ENCODE data around the gene UTP14A. TPM values are rescaled to one million over a fixed set of nuclear protein-coding genes. Genes with fewer than 3 reads are reported as not detected.

The UTP14A gene
- total and polyA plus RNA-seq, 2 experiments from 2014 or later = 8.7 to 11.4 TPM

GRCh38 chrX:129938081-129938480 is 32.1 kb downstream of the UTP14A start:
- Histone ChIP-seq H4K20me1 (ENCODE audit: insufficient read depth, poor library complexity, severe bottlenecking) (no peaks in the 10 kb centered on the region), H3K9me2 (replicated peaks; ENCODE audit: insufficient read depth) (no peaks in the 10 kb centered on the region), H3K4me1 (ENCODE audit: insufficient read depth) (no peaks in the 10 kb centered on the region), H3K4me2 (no peak overlapping the region), H3K9me3 (ENCODE audit: low read depth) (no peaks in the 10 kb centered on the region), H3K4me3 (no peak overlapping the region), H2AFZ (no peak overlapping the region), H3K27ac (no peak overlapping the region), H3K27me3 (peaks cover 10% of the 10 kb centered on the region), H3K79me2 (no peaks in the 10 kb centered on the region), H3K36me3 (replicated peaks; ENCODE audit: insufficient read depth, low read depth) (no peaks in the 10 kb centered on the region)
- TF ChIP-seq, protein P1, sequence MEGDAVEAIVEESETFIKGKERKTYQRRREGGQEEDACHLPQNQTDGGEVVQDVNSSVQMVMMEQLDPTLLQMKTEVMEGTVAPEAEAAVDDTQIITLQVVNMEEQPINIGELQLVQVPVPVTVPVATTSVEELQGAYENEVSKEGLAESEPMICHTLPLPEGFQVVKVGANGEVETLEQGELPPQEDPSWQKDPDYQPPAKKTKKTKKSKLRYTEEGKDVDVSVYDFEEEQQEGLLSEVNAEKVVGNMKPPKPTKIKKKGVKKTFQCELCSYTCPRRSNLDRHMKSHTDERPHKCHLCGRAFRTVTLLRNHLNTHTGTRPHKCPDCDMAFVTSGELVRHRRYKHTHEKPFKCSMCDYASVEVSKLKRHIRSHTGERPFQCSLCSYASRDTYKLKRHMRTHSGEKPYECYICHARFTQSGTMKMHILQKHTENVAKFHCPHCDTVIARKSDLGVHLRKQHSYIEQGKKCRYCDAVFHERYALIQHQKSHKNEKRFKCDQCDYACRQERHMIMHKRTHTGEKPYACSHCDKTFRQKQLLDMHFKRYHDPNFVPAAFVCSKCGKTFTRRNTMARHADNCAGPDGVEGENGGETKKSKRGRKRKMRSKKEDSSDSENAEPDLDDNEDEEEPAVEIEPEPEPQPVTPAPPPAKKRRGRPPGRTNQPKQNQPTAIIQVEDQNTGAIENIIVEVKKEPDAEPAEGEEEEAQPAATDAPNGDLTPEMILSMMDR (IDR thresholded peaks at IDR 0.05; ENCODE audit: poor library complexity) = no peak
- TF ChIP-seq EZH2phosphoT487 (IDR thresholded peaks at IDR 0.05; ENCODE audit: low read depth, severe bottlenecking, unreplicated experiment) = no peak
- TF ChIP-seq EZH2 (IDR thresholded peaks at IDR 0.05; ENCODE audit: borderline replicate concordance) = no peak
- WGBS (ENCODE audit: low lambda C conversion rate, missing lambda C conversion rate) = 48% methylated on average over 4 of the region's 4 CpGs
- DNase-seq (ENCODE audit: low spot score) = no peak

GRCh38 chrX:129939986-129940385 is 34.0 kb downstream of the UTP14A start:
- no peaks in the 10 kb centered on the region for H3K9me3 ChIP-seq (ENCODE audit: low read depth)
- 58% methylated on average over 8 of the region's 8 CpGs for WGBS (ENCODE audit: low lambda C conversion rate, missing lambda C conversion rate)
- no peak overlapping the region for H3K27ac ChIP-seq
- H2AFZ ChIP-seq = no peak overlapping the region
- H3K4me1 ChIP-seq (ENCODE audit: insufficient read depth) = no peaks in the 10 kb centered on the region
- DNase-seq (ENCODE audit: low spot score) = no peak
- no peaks in the 10 kb centered on the region for H3K9me2 ChIP-seq (replicated peaks; ENCODE audit: insufficient read depth)
- H3K27me3 ChIP-seq = peaks cover 6% of the 10 kb centered on the region
- H4K20me1 ChIP-seq (ENCODE audit: insufficient read depth, poor library complexity, severe bottlenecking) = no peaks in the 10 kb centered on the region
- H3K4me3 ChIP-seq = no peak overlapping the region
- no peaks in the 10 kb centered on the region for H3K79me2 ChIP-seq
- no peak overlapping the region for H3K4me2 ChIP-seq
- H3K36me3 ChIP-seq (replicated peaks; ENCODE audit: insufficient read depth, low read depth) = no peaks in the 10 kb centered on the region
- TF ChIP-seq, protein P1 (IDR thresholded peaks at IDR 0.05; ENCODE audit: poor library complexity) = no peak
- no peak for TF ChIP-seq EZH2 (IDR thresholded peaks at IDR 0.05; ENCODE audit: borderline replicate concordance)
- TF ChIP-seq EZH2phosphoT487 (IDR thresholded peaks at IDR 0.05; ENCODE audit: low read depth, severe bottlenecking, unreplicated experiment) = no peak

- WGBS (ENCODE audit: low lambda C conversion rate, missing lambda C conversion rate) = 76% methylated on average over 2 of the region's 2 CpGs
These were observed 34.8 kb downstream of the UTP14A start for GRCh38 chrX:129940721-129941120.

More at GRCh38 chrX:129940721-129941120, 34.8 kb downstream of the UTP14A start:
- no peak overlapping the region for H3K27ac ChIP-seq
- TF ChIP-seq, protein P1 (IDR thresholded peaks at IDR 0.05; ENCODE audit: poor library complexity) = no peak
- TF ChIP-seq EZH2 (IDR thresholded peaks at IDR 0.05; ENCODE audit: borderline replicate concordance) = no peak
- TF ChIP-seq EZH2phosphoT487 (IDR thresholded peaks at IDR 0.05; ENCODE audit: low read depth, severe bottlenecking, unreplicated experiment) = no peak
- no peaks in the 10 kb centered on the region for H4K20me1 ChIP-seq (ENCODE audit: insufficient read depth, poor library complexity, severe bottlenecking)
- H3K36me3 ChIP-seq (replicated peaks; ENCODE audit: insufficient read depth, low read depth) = no peaks in the 10 kb centered on the region
- no peak overlapping the region for H2AFZ ChIP-seq
- no peaks in the 10 kb centered on the region for H3K79me2 ChIP-seq
- no peaks in the 10 kb centered on the region for H3K27me3 ChIP-seq
- H3K9me2 ChIP-seq (replicated peaks; ENCODE audit: insufficient read depth) = no peaks in the 10 kb centered on the region
- H3K4me2 ChIP-seq = no peak overlapping the region
- no peaks in the 10 kb centered on the region for H3K4me1 ChIP-seq (ENCODE audit: insufficient read depth)
- DNase-seq (ENCODE audit: low spot score) = no peak
- H3K9me3 ChIP-seq (ENCODE audit: low read depth) = no peaks in the 10 kb centered on the region
- no peak overlapping the region for H3K4me3 ChIP-seq

All from hepatocyte (in vitro differentiated cells).